Measurements from ENCODE around the gene CACHD1. TPM values are rescaled to one million over a fixed set of nuclear protein-coding genes. Genes with fewer than 3 reads are reported as not detected.

CACHD1 gene
- total RNA-seq, 1 experiment from 2014 or later = 8.4 TPM

DNA sequence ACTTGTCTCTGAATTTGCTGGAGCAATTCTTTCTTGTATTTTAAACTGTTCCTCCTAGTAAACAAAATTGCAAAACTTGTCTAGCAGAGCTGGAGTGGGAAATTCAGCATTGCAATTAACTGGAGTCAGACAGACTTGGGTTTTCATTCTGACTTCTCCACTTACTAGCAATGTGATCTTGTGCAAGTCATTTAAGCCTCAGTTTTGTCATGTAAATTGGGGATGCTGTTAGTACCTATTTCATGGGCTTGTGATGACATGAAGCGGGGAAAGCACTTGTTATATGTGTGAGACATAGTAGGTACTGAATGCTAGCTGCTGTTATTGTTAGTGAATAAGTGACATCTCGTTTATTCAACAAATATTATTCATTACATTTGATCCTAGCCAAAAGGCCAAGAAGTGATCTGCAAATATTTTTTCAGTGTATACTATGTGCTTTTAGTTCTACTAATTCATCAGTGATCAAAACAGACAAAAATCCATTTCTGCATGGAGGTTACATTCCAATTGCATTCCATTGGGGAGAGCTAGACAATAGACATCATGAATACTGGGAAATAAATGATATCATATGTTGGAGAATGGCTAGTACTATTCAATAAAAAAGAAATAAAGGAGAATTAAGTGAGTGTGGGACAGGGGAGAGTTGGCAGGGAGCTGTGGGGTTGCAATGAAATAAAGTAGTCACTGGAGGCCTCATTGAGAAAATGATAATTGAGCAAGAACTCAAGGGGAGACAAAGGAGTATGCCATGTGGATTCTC is 47.1 kb downstream of the CACHD1 start:
- Histone ChIP-seq H3K4me1 (ENCODE audit: control insufficient read depth in 1 of 2, insufficient read depth in 2 of 2, low read length in 2 of 2) (no peaks in the 10 kb centered on the region), H3K4me2 (ENCODE audit: low read length) (no peak overlapping the region), H3K27me3 (ENCODE audit: insufficient read depth, low read length) (no peaks in the 10 kb centered on the region), H3K9me3 (ENCODE audit: control insufficient read depth in 1 of 2, insufficient read depth in 1 of 2, low read depth in 1 of 2, low read length in 2 of 2) (no peaks in the 10 kb centered on the region), H3K79me2 (ENCODE audit: insufficient read depth, low read length) (no peaks in the 10 kb centered on the region; the same call in none of the 2 replicates), H3K9ac (ENCODE audit: low read length) (no peak overlapping the region), H4K20me1 (ENCODE audit: insufficient read depth) (no peaks in the 10 kb centered on the region; the same call in 1 of the 2 replicates), H2AFZ (ENCODE audit: low read depth, low read length, poor library complexity, severe bottlenecking) (no peak overlapping the region), H3K36me3 (ENCODE audit: control insufficient read depth in 1 of 2, insufficient read depth in 2 of 2, low read length in 2 of 2) (no peaks in the 10 kb centered on the region), H3K9me2 (ENCODE audit: insufficient read depth) (no peaks in the 10 kb centered on the region), H3K27ac (ENCODE audit: low read depth, low read length) (no peak overlapping the region), H3K4me3 (replicated peaks in 1 of 2; ENCODE audit: low read depth in 1 of 2, low read length in 2 of 2) (no peak overlapping the region)
- CTCF ChIA-PET = no interaction called here
- RAD21 ChIA-PET (ENCODE audit: low non-redundant PET in 1 of 2, low total read pairs in 2 of 2, uncharacterized antibody in 2 of 2, unreplicated experiment in 2 of 2) = no interaction called here
- POLR2A ChIA-PET = no interaction called here
- no peak for DNase-seq (ENCODE audit: low read depth, low spot score)
- ATAC-seq = no peak
- intact Hi-C loops (cut with micrococcal nuclease) = no loop called here
- TF ChIP-seq, protein P1, sequence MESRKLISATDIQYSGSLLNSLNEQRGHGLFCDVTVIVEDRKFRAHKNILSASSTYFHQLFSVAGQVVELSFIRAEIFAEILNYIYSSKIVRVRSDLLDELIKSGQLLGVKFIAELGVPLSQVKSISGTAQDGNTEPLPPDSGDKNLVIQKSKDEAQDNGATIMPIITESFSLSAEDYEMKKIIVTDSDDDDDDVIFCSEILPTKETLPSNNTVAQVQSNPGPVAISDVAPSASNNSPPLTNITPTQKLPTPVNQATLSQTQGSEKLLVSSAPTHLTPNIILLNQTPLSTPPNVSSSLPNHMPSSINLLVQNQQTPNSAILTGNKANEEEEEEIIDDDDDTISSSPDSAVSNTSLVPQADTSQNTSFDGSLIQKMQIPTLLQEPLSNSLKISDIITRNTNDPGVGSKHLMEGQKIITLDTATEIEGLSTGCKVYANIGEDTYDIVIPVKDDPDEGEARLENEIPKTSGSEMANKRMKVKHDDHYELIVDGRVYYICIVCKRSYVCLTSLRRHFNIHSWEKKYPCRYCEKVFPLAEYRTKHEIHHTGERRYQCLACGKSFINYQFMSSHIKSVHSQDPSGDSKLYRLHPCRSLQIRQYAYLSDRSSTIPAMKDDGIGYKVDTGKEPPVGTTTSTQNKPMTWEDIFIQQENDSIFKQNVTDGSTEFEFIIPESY (IDR thresholded peaks at IDR 0.05; ENCODE audit: extremely low read depth, insufficient replicate concordance, low read length) = no peak
- TF ChIP-seq FOSL1 (IDR thresholded peaks at IDR 0.05; ENCODE audit: low read depth) (no peak), CEBPB (IDR thresholded peaks at IDR 0.05; ENCODE audit: low read depth) (no peak), POLR2AphosphoS5 (IDR thresholded peaks at IDR 0.05; ENCODE audit: low read depth, low read length) (no peak), TCF7L2 (IDR thresholded peaks at IDR 0.05; ENCODE audit: borderline replicate concordance, extremely low read depth, insufficient read depth, insufficient read length) (no peak), JUND (IDR thresholded peaks at IDR 0.05) (no peak), SIN3A (IDR thresholded peaks at IDR 0.05; ENCODE audit: low read depth) (no peak), ELF1 (IDR thresholded peaks at IDR 0.05; ENCODE audit: borderline replicate concordance, low read depth) (no peak), ZFX (IDR thresholded peaks at IDR 0.05) (no peak), EZH2phosphoT487 (IDR thresholded peaks at IDR 0.05; ENCODE audit: borderline replicate concordance) (no peak), EZH2 (IDR thresholded peaks at IDR 0.05) (no peak), YY1 (IDR thresholded peaks at IDR 0.05; ENCODE audit: extremely low read depth, insufficient replicate concordance, low read depth, low read length) (no peak)
- TF ChIP-seq, protein P2, sequence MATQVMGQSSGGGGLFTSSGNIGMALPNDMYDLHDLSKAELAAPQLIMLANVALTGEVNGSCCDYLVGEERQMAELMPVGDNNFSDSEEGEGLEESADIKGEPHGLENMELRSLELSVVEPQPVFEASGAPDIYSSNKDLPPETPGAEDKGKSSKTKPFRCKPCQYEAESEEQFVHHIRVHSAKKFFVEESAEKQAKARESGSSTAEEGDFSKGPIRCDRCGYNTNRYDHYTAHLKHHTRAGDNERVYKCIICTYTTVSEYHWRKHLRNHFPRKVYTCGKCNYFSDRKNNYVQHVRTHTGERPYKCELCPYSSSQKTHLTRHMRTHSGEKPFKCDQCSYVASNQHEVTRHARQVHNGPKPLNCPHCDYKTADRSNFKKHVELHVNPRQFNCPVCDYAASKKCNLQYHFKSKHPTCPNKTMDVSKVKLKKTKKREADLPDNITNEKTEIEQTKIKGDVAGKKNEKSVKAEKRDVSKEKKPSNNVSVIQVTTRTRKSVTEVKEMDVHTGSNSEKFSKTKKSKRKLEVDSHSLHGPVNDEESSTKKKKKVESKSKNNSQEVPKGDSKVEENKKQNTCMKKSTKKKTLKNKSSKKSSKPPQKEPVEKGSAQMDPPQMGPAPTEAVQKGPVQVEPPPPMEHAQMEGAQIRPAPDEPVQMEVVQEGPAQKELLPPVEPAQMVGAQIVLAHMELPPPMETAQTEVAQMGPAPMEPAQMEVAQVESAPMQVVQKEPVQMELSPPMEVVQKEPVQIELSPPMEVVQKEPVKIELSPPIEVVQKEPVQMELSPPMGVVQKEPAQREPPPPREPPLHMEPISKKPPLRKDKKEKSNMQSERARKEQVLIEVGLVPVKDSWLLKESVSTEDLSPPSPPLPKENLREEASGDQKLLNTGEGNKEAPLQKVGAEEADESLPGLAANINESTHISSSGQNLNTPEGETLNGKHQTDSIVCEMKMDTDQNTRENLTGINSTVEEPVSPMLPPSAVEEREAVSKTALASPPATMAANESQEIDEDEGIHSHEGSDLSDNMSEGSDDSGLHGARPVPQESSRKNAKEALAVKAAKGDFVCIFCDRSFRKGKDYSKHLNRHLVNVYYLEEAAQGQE (IDR thresholded peaks at IDR 0.05; ENCODE audit: low read depth) = no peak
- TF ChIP-seq, protein P3, sequence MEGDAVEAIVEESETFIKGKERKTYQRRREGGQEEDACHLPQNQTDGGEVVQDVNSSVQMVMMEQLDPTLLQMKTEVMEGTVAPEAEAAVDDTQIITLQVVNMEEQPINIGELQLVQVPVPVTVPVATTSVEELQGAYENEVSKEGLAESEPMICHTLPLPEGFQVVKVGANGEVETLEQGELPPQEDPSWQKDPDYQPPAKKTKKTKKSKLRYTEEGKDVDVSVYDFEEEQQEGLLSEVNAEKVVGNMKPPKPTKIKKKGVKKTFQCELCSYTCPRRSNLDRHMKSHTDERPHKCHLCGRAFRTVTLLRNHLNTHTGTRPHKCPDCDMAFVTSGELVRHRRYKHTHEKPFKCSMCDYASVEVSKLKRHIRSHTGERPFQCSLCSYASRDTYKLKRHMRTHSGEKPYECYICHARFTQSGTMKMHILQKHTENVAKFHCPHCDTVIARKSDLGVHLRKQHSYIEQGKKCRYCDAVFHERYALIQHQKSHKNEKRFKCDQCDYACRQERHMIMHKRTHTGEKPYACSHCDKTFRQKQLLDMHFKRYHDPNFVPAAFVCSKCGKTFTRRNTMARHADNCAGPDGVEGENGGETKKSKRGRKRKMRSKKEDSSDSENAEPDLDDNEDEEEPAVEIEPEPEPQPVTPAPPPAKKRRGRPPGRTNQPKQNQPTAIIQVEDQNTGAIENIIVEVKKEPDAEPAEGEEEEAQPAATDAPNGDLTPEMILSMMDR (IDR thresholded peaks at IDR 0.05 in 2 of 3, conservative IDR thresholded peaks at IDR 0.05 in 1 of 3; ENCODE audit: borderline replicate concordance in 1 of 3, insufficient read depth in 1 of 3, low read depth in 2 of 3, low read length in 2 of 3) = no peak
- TF ChIP-seq, protein P4, sequence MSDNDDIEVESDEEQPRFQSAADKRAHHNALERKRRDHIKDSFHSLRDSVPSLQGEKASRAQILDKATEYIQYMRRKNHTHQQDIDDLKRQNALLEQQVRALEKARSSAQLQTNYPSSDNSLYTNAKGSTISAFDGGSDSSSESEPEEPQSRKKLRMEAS (IDR thresholded peaks at IDR 0.05) = no peak
- TF ChIP-seq, protein P5, sequence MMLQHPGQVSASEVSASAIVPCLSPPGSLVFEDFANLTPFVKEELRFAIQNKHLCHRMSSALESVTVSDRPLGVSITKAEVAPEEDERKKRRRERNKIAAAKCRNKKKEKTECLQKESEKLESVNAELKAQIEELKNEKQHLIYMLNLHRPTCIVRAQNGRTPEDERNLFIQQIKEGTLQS (IDR thresholded peaks at IDR 0.05) = no peak
- no TSS peak for BruUV-seq (replicated peaks)

Data from HCT116 (cell line).